NCI-H2196 treated with DMSO at 0.1 percent for 48 hours (cell line): Measurements from ENCODE around the gene ENO3.

Experiments
- DNase-seq: peaks from one replicate; lab custom pipeline; 2025; ENCODE audit not compliant: unreplicated experiment; lab: John Stamatoyannopoulos, UW

Gene ENO3

GRCh38 chr17:4936436-4936835 lies 14.5 kb upstream of the ENO3 start:
- DNase-seq, result no peak

GRCh38 chr17:4937553-4937952 lies 13.4 kb upstream of the ENO3 start:
- no peak for DNase-seq

- no peak for DNase-seq
Observed at GRCh38 chr17:4938069-4938491, 12.8 kb upstream of the ENO3 start.

GRCh38 chr17:4938688-4939545 lies 12.0 kb upstream of the ENO3 start:
- no peak for DNase-seq

GRCh38 chr17:4939546-4939795 lies 11.4 kb upstream of the ENO3 start:
- no peak for DNase-seq

- DNase-seq, result peak; percentile 84
Observed at GRCh38 chr17:4939796-4940554, 10.9 kb upstream of the ENO3 start, which contains the start of the genes RNF167 and SLC25A11. Gene RNF167, plus strand, starts transcription at chr17:4940268. Its CDS starts 642 bp downstream, at chr17:4940910. Gene SLC25A11, minus strand, starts transcription at chr17:4940046. Its CDS starts 136 bp downstream, at chr17:4939910.

- no peak for DNase-seq
Observed at GRCh38 chr17:4940555-4941318, 10.2 kb upstream of the ENO3 start.

- DNase-seq, result no peak
Observed at GRCh38 chr17:4941319-4941610, 9.7 kb upstream of the ENO3 start.

GRCh38 chr17:4942760-4943508 lies 8.0 kb upstream of the ENO3 start:
- DNase-seq, result no peak

GRCh38 chr17:4944163-4944553 lies 6.8 kb upstream of the ENO3 start:
- DNase-seq, result no peak

GRCh38 chr17:4944554-4945175 lies 6.3 kb upstream of the ENO3 start:
- no peak for DNase-seq

GRCh38 chr17:4945176-4945943 lies 5.6 kb upstream of the ENO3 start:
- no peak for DNase-seq

GRCh38 chr17:4945944-4946280 lies 5.0 kb upstream of the ENO3 start:
- DNase-seq, result no peak

- no peak for DNase-seq
Observed at GRCh38 chr17:4946312-4946976, 4.5 kb upstream of the ENO3 start.

- DNase-seq, result no peak
Observed at GRCh38 chr17:4947010-4947410, 3.9 kb upstream of the ENO3 start.

- no peak for DNase-seq
Observed at GRCh38 chr17:4947411-4948165, 3.3 kb upstream of the ENO3 start.

GRCh38 chr17:4948166-4948930 lies 2.6 kb upstream of the ENO3 start, which contains the start of gene PFN1:
Gene PFN1, minus strand, starts transcription at chr17:4948530. Its CDS starts 136 bp downstream, at chr17:4948394.
- peak; percentile 42 for DNase-seq

- peak; percentile 51 for DNase-seq
Observed at GRCh38 chr17:4948931-4949320, 2.0 kb upstream of the ENO3 start.
